WTC11 (cell line): ENCODE data around the gene MZF1. TPM values are rescaled to one million over a fixed set of nuclear protein-coding genes. Genes with fewer than 3 reads are reported as not detected.

ENCODE experiments used
- ATF3 ChIP-seq: sonication (generic); formaldehyde crosslinking; conservative IDR thresholded peaks from 2 replicates; pipeline ENCODE4 v1.8.1; 2022; ENCODE audit warnings: mild to moderate bottlenecking, missing genetic modification reagents
- CREM ChIP-seq: sonication (generic); formaldehyde crosslinking; IDR thresholded peaks from 2 replicates; pipeline ENCODE4 v1.8.1; 2022; ENCODE audit warnings: mild to moderate bottlenecking, missing genetic modification reagents, moderate library complexity
- ESRRA ChIP-seq: sonication (generic); formaldehyde crosslinking; IDR thresholded peaks from 2 replicates; pipeline ENCODE4 v1.8.1; 2022; ENCODE audit warnings: mild to moderate bottlenecking, missing genetic modification reagents, borderline replicate concordance
- ETV6 ChIP-seq: sonication (generic); formaldehyde crosslinking; IDR thresholded peaks from 2 replicates; pipeline ENCODE4 v1.8.1; 2022; ENCODE audit warnings: mild to moderate bottlenecking, missing genetic modification reagents
- FOXP1 ChIP-seq: sonication (generic); formaldehyde crosslinking; IDR thresholded peaks from 2 replicates; pipeline ENCODE4 v1.8.0; 2022; ENCODE audit warnings: missing genetic modification reagents, mild to moderate bottlenecking, moderate library complexity, borderline replicate concordance
- GRHL2 ChIP-seq: fragments of 250-450 bp; sonication (Bioruptor Pico); IDR thresholded peaks from 2 replicates; pipeline ENCODE4 v1.8.0; 2022; ENCODE audit warnings: mild to moderate bottlenecking, moderate library complexity; ENCODE audit not compliant: insufficient replicate concordance, severe bottlenecking
- IRF1 ChIP-seq: sonication (generic); formaldehyde crosslinking; IDR thresholded peaks from 2 replicates; pipeline ENCODE4 v1.8.0; 2023; ENCODE audit warnings: missing genetic modification reagents
- IRF2 ChIP-seq: sonication (generic); formaldehyde crosslinking; IDR thresholded peaks from 2 replicates; pipeline ENCODE4 v1.8.0; 2022; ENCODE audit warnings: low read depth, missing genetic modification reagents, borderline replicate concordance
- JAZF1 ChIP-seq: fragments of 250-450 bp; sonication (Bioruptor Pico); IDR thresholded peaks from 2 replicates; pipeline ENCODE4 v1.9.0; 2021; ENCODE audit warnings: moderate library complexity, mild to moderate bottlenecking, inconsistent platforms
- NFE2L1 ChIP-seq: sonication (generic); formaldehyde crosslinking; IDR thresholded peaks from 2 replicates; pipeline ENCODE4 v1.8.1; 2023; ENCODE audit warnings: missing genetic modification reagents
- NFYB ChIP-seq: sonication (generic); formaldehyde crosslinking; conservative IDR thresholded peaks from 2 replicates; pipeline ENCODE4 v1.8.0; 2022; ENCODE audit warnings: low read depth, missing genetic modification reagents
- NR1H2 ChIP-seq: sonication (generic); formaldehyde crosslinking; IDR thresholded peaks from 2 replicates; pipeline ENCODE4 v1.9.0; 2021; ENCODE audit warnings: mild to moderate bottlenecking, moderate library complexity, missing genetic modification reagents
- PREB ChIP-seq: sonication (generic); formaldehyde crosslinking; IDR thresholded peaks from 2 replicates; pipeline ENCODE4 v1.8.1; 2022; ENCODE audit warnings: mild to moderate bottlenecking, missing genetic modification reagents, moderate library complexity, borderline replicate concordance
- SOX15 ChIP-seq: fragments of 250-450 bp; sonication (Bioruptor Pico); IDR thresholded peaks from 2 replicates; pipeline ENCODE4 v1.9.0; 2021; ENCODE audit warnings: mild to moderate bottlenecking
- TEAD1 ChIP-seq: sonication (generic); formaldehyde crosslinking; IDR thresholded peaks from 2 replicates; pipeline ENCODE4 v1.8.0; 2022; ENCODE audit warnings: mild to moderate bottlenecking, missing genetic modification reagents
- USF2 ChIP-seq: sonication (generic); formaldehyde crosslinking; IDR thresholded peaks from 2 replicates; pipeline ENCODE4 v1.8.1; 2023; ENCODE audit warnings: mild to moderate bottlenecking, missing genetic modification reagents, moderate library complexity
- ZBTB21 ChIP-seq: sonication (generic); formaldehyde crosslinking; IDR thresholded peaks from 2 replicates; pipeline ENCODE4 v1.8.1; 2023; ENCODE audit warnings: mild to moderate bottlenecking, missing genetic modification reagents, borderline replicate concordance
- ZNF219 ChIP-seq: sonication (generic); formaldehyde crosslinking; IDR thresholded peaks from 2 replicates; pipeline ENCODE4 v1.8.0; 2023; ENCODE audit warnings: missing genetic modification reagents, mild to moderate bottlenecking, borderline replicate concordance
- ZNF232 ChIP-seq: sonication (generic); formaldehyde crosslinking; IDR thresholded peaks from 2 replicates; pipeline ENCODE4 v1.8.0; 2022; ENCODE audit warnings: mild to moderate bottlenecking, missing genetic modification reagents
- ZNF396 ChIP-seq: fragments of 250-450 bp; sonication (Bioruptor Pico); IDR thresholded peaks from 2 replicates; pipeline ENCODE4 v1.8.0; 2021; ENCODE audit warnings: mild to moderate bottlenecking, moderate library complexity, borderline replicate concordance
- ZNF512 ChIP-seq: sonication (generic); formaldehyde crosslinking; IDR thresholded peaks from 2 replicates; pipeline ENCODE4 v1.8.1; 2022; ENCODE audit warnings: missing genetic modification reagents, borderline replicate concordance
- ZNF532 ChIP-seq: fragments of 250-450 bp; sonication (Bioruptor Pico); IDR thresholded peaks from 2 replicates; pipeline ENCODE4 v1.9.0; 2021; ENCODE audit warnings: mild to moderate bottlenecking, borderline replicate concordance
- ZNF671 ChIP-seq: fragments of 250-450 bp; sonication (Bioruptor Pico); IDR thresholded peaks from 2 replicates; pipeline ENCODE4 v1.8.0; 2021; ENCODE audit warnings: mild to moderate bottlenecking
- total RNA-seq: library from RNA; stranded (reverse); gene quantifications from 3 replicates; pipeline ENCODE4 v1.2.3, GENCODE V29; 2021
- TF ChIP-seq, protein P1 (sequence below): sonication (generic); formaldehyde crosslinking; IDR thresholded peaks from 2 replicates; pipeline ENCODE4 v1.8.0; 2023; ENCODE audit warnings: missing genetic modification reagents, mild to moderate bottlenecking, borderline replicate concordance
- TF ChIP-seq, protein P2 (sequence below): fragments of 250-450 bp; sonication (Bioruptor Pico); IDR thresholded peaks from 2 replicates; pipeline ENCODE4 v1.9.0; 2021; ENCODE audit warnings: moderate library complexity, mild to moderate bottlenecking, inconsistent platforms, borderline replicate concordance

MZF1 gene
- total RNA-seq, 1 experiment from 2014 or later: 22.2 TPM

DNA sequence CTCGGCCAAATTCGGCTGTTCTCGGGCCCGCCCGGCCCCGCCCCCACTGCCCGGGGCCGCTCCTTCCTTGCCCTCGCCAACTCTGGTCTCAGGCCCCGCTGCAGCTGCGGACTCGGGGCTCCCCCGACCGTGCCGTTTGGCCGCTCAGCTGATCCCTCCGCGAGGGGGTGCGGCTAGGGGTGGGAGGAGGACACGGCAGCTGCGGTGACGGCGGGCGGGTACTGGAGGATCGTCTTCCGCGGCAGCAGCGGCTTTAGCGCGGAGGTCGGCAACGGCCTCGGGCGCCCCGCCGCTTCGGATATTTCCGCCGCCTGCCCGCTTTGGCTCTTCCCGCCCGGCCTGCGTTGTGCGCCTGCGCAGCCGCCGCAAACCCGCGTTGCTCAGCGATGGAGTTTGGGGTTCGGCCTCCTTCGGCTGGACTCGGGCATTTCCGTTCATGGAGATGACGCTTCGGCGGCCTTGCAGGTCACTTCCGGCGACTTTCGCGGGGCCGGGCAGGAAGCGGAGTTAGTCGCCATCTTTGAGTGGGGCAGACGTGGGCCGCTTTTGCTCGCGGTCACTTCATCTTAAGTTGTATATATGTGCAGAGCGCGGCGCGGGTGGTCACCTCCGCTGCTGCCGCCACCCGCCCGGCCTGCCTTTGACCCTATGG, 14.4 kb downstream of the MZF1 start (continued):
- TF ChIP-seq ZNF396 (CRISPR knock-in tag) (no peak), GRHL2 (no peak), NFYB (no peak), ETV6 (CRISPR knock-in tag) (peak; percentile 70; the same call in 1 of the 2 replicates), NR1H2 (CRISPR knock-in tag) (no peak), IRF1 (CRISPR knock-in tag) (no peak), ATF3 (CRISPR knock-in tag) (no peak), JAZF1 (CRISPR knock-in tag) (no peak), IRF2 (CRISPR knock-in tag) (no peak), ZNF232 (0 out of 2 replicates have a peak, but pooled peaks have one; percentile 38), FOXP1 (CRISPR knock-in tag) (0 out of 2 replicates have a peak, but pooled peaks have one; percentile 57), ZNF219 (CRISPR knock-in tag) (no peak), ZNF512 (CRISPR knock-in tag) (no peak), CREM (CRISPR knock-in tag) (no peak), ZNF532 (CRISPR knock-in tag) (no peak), NFE2L1 (no peak; the same call in 1 of the 2 replicates), TEAD1 (CRISPR knock-in tag) (no peak), ZBTB21 (CRISPR knock-in tag) (0 out of 2 replicates have a peak, but pooled peaks have one; percentile 57), ZNF671 (CRISPR knock-in tag) (no peak), ESRRA (CRISPR knock-in tag) (no peak), USF2 (CRISPR knock-in tag) (0 out of 2 replicates have a peak, but pooled peaks have one; percentile 19), SOX15 (CRISPR knock-in tag) (no peak), PREB (CRISPR knock-in tag) (no peak)
- TF ChIP-seq, protein P1, sequence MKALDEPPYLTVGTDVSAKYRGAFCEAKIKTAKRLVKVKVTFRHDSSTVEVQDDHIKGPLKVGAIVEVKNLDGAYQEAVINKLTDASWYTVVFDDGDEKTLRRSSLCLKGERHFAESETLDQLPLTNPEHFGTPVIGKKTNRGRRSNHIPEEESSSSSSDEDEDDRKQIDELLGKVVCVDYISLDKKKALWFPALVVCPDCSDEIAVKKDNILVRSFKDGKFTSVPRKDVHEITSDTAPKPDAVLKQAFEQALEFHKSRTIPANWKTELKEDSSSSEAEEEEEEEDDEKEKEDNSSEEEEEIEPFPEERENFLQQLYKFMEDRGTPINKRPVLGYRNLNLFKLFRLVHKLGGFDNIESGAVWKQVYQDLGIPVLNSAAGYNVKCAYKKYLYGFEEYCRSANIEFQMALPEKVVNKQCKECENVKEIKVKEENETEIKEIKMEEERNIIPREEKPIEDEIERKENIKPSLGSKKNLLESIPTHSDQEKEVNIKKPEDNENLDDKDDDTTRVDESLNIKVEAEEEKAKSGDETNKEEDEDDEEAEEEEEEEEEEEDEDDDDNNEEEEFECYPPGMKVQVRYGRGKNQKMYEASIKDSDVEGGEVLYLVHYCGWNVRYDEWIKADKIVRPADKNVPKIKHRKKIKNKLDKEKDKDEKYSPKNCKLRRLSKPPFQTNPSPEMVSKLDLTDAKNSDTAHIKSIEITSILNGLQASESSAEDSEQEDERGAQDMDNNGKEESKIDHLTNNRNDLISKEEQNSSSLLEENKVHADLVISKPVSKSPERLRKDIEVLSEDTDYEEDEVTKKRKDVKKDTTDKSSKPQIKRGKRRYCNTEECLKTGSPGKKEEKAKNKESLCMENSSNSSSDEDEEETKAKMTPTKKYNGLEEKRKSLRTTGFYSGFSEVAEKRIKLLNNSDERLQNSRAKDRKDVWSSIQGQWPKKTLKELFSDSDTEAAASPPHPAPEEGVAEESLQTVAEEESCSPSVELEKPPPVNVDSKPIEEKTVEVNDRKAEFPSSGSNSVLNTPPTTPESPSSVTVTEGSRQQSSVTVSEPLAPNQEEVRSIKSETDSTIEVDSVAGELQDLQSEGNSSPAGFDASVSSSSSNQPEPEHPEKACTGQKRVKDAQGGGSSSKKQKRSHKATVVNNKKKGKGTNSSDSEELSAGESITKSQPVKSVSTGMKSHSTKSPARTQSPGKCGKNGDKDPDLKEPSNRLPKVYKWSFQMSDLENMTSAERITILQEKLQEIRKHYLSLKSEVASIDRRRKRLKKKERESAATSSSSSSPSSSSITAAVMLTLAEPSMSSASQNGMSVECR (CRISPR knock-in tag): no peak
- TF ChIP-seq, protein P2, sequence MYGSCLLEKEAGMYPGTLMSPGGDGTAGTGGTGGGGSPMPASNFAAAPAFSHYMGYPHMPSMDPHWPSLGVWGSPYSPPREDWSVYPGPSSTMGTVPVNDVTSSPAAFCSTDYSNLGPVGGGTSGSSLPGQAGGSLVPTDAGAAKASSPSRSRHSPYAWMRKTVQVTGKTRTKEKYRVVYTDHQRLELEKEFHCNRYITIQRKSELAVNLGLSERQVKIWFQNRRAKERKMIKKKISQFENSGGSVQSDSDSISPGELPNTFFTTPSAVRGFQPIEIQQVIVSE (CRISPR knock-in tag): no peak
